ENCODE data around the gene PANX2.

The PANX2 gene

DNA sequence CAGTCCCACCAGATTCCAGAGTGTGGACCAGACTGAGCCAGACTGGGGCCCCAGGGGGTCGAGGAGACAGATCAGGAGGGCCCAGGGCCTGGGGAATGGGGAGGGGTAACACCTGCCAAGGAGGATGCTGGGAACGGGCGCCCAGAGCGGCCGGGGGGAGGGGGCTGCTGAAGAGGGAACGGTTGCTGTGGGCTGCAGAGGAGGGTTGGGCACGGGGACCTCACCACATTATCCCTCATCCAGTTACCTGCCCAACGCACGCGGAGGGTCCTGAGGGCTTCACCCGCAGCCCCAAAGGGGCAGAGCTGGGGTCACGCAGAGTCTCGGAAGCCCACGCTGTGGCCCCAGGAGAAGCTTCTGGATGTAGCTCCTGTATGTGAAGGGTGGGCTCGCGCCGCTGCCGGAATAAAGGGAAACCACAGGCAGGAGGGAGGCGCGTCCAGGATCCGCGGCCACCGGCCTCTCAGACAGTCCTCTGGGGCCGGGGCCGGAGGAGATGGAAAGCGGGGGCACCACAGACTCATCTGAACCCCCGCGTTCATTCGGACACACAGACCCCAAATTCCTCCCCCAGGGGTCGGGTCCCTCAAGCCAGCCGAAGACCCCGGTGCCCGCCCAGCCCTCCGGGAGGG lies 29.4 kb downstream of the PANX2 start:
- Histone ChIP-seq H3K27ac (no peak overlapping the region), H3K4me1 (ENCODE audit: low read depth, poor library complexity, severe bottlenecking) (no peaks in the 10 kb centered on the region), H4K20me1 (ENCODE audit: insufficient read depth) (no peaks in the 10 kb centered on the region), H3K9ac (peak overlapping the region; percentile 22; the same call in 1 of the 2 replicates), H2AFZ (ENCODE audit: low read depth) (peak overlapping the region; percentile 18; the same call in 1 of the 2 replicates), H3K27me3 (ENCODE audit: insufficient read depth, low read depth) (no peaks in the 10 kb centered on the region), H3K36me3 (ENCODE audit: insufficient read depth) (no peaks in the 10 kb centered on the region), H3K4me3 (IDR thresholded peaks at IDR 0.05; ENCODE audit: insufficient read depth, low read depth, low read length) (no peak overlapping the region), H3K4me2 (0 out of 2 replicates have a peak overlapping the region, but pooled peaks have one; percentile 36), H3K79me2 (ENCODE audit: insufficient read depth, low read depth) (peaks cover 6% of the 10 kb centered on the region; the same call in 1 of the 2 replicates)
- TF ChIP-seq, protein P1, sequence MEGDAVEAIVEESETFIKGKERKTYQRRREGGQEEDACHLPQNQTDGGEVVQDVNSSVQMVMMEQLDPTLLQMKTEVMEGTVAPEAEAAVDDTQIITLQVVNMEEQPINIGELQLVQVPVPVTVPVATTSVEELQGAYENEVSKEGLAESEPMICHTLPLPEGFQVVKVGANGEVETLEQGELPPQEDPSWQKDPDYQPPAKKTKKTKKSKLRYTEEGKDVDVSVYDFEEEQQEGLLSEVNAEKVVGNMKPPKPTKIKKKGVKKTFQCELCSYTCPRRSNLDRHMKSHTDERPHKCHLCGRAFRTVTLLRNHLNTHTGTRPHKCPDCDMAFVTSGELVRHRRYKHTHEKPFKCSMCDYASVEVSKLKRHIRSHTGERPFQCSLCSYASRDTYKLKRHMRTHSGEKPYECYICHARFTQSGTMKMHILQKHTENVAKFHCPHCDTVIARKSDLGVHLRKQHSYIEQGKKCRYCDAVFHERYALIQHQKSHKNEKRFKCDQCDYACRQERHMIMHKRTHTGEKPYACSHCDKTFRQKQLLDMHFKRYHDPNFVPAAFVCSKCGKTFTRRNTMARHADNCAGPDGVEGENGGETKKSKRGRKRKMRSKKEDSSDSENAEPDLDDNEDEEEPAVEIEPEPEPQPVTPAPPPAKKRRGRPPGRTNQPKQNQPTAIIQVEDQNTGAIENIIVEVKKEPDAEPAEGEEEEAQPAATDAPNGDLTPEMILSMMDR (conservative IDR thresholded peaks at IDR 0.05; ENCODE audit: low read depth, low read length): no peak

DNA sequence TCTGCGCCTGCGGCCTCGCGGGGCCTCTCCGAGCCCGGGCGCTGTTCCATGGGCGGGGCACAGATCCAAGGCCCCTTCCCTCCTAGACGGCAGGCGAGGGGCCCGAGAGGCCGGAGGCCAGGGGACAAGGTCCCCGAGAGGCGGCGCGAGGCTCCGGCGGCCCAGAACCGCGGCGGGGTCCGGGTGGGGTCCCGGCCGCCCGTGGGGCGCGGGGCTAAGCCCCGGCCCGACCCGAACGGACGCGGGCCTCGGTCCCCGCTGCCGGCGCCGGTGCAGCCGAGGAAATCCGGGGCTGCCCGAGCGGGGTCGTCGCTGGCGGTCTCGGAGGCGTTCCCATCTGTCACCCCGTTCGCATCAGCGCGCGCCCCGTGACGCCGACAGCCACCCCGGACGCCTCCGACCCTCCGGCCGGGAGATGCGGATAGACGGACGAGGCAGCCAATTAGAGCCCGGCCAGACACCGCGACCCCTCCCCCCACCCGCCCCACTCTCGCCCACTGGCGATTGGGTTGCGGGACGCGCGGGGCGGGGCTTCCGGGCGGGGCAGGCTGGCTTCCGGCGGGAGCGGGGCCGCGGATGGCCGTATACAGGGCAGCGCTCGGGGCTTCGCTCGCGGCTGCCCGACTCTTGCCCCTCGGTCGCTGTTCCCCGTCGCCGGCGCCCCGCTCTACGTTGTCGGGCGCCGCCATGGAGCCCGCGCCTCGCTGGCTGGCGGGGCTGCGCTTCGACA lies 30.1 kb downstream of the PANX2 start, which contains the start of gene SELENOO:
SELENOO (plus strand) TSS at position 551 of the 730 bp plus-strand sequence; CDS start at position 577, 26 bp downstream.
- Histone ChIP-seq H3K27ac (no peak within 1 kb of the TSS), H4K20me1 (ENCODE audit: insufficient read depth) (no peaks in the 10 kb centered on the region), H3K4me3 (IDR thresholded peaks at IDR 0.05; ENCODE audit: insufficient read depth, low read depth, low read length) (no peak within 1 kb of the TSS), H3K36me3 (ENCODE audit: insufficient read depth) (no peaks in the 10 kb centered on the region), H2AFZ (ENCODE audit: low read depth) (peak within 1 kb of the TSS; percentile 18; the same call in 1 of the 2 replicates), H3K4me2 (peak within 1 kb of the TSS; percentile 36; the same call in 1 of the 2 replicates), H3K9ac (peak within 1 kb of the TSS; percentile 30; the same call in 1 of the 2 replicates), H3K4me1 (ENCODE audit: low read depth, poor library complexity, severe bottlenecking) (no peaks in the 10 kb centered on the region), H3K27me3 (ENCODE audit: insufficient read depth, low read depth) (no peaks in the 10 kb centered on the region), H3K79me2 (ENCODE audit: insufficient read depth, low read depth) (peaks cover 6% of the 10 kb centered on the region; the same call in 1 of the 2 replicates)
- TF ChIP-seq, protein P1 (conservative IDR thresholded peaks at IDR 0.05; ENCODE audit: low read depth, low read length): no peak

DNA sequence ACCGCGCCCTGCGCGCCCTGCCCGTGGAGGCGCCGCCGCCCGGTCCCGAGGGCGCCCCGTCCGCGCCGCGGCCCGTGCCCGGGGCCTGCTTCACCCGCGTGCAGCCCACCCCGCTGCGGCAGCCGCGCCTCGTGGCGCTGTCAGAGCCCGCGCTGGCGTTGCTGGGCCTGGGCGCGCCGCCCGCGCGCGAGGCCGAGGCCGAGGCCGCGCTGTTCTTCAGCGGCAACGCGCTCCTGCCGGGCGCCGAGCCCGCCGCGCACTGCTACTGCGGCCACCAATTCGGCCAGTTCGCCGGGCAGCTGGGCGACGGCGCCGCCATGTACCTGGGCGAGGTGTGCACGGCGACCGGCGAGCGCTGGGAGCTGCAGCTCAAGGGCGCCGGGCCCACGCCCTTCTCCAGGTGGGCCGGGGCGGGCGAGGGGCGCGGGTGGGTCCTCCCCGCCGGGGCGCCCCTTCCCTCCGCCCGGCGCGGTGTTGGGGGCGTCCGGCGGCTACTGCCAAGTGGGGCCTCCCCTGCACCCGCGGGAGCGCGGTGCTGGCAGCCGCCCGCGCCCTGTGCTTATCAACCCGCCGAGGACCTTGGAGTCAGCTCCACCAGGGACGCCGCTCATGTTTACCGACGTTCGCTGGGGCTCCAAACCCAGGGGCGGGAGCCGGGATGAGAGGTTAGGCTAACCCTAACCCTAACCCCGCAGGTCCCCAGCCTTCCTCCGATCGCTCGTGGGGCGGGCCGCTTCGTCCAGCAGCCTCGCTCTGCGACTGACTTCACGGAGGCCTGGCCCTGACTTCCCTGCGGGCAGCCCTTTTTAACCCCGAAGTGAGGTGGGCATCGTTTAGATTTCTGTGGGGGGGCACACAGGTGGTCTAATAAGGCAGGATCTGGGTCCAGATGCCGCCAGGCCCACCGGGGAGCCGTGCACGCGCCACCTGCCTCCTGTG lies 30.9 kb downstream of the PANX2 start:
- Histone ChIP-seq H3K4me3 (IDR thresholded peaks at IDR 0.05; ENCODE audit: insufficient read depth, low read depth, low read length) (no peak overlapping the region), H3K9ac (peak overlapping the region; percentile 30; the same call in 1 of the 2 replicates), H3K4me2 (peak overlapping the region; percentile 36; the same call in 1 of the 2 replicates), H3K79me2 (ENCODE audit: insufficient read depth, low read depth) (peaks cover 6% of the 10 kb centered on the region; the same call in 1 of the 2 replicates), H3K36me3 (ENCODE audit: insufficient read depth) (no peaks in the 10 kb centered on the region), H3K27ac (no peak overlapping the region), H2AFZ (ENCODE audit: low read depth) (no peak overlapping the region), H4K20me1 (ENCODE audit: insufficient read depth) (no peaks in the 10 kb centered on the region), H3K27me3 (ENCODE audit: insufficient read depth, low read depth) (no peaks in the 10 kb centered on the region), H3K4me1 (ENCODE audit: low read depth, poor library complexity, severe bottlenecking) (no peaks in the 10 kb centered on the region)
- TF ChIP-seq, protein P1 (conservative IDR thresholded peaks at IDR 0.05; ENCODE audit: low read depth, low read length): no peak

DNA sequence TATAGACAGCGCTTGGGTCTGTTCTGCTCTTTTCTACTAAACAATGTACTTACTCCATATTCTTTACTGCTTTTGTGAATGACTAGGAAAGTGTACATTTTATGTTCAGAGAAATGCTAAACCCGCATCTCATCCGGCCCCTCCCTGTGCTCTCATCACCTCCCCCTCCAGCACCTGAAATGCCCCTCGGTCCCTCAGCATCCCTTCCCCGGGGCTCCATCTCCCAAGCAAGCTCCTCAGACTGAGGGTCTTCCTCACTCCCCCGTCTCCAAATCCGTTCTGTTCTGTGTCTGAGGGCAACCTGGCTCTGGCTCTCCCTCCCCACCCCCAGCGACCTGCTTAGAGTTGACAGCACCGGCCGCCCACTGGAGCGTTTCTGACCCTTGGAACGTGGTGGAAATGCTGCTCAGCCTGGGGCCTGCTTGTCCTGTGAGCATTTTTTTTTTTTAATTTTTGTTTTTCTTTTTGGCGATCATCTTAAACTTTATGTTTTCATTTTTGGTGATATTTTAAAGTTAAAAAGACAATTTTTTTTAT lies 31.7 kb downstream of the PANX2 start:
- TF ChIP-seq, protein P1 (conservative IDR thresholded peaks at IDR 0.05; ENCODE audit: low read depth, low read length): no peak
- Histone ChIP-seq H2AFZ (ENCODE audit: low read depth) (no peak overlapping the region), H3K79me2 (ENCODE audit: insufficient read depth, low read depth) (peaks cover 6% of the 10 kb centered on the region; the same call in 1 of the 2 replicates), H3K36me3 (ENCODE audit: insufficient read depth) (no peaks in the 10 kb centered on the region), H3K9ac (no peak overlapping the region), H4K20me1 (ENCODE audit: insufficient read depth) (no peaks in the 10 kb centered on the region), H3K4me1 (ENCODE audit: low read depth, poor library complexity, severe bottlenecking) (no peaks in the 10 kb centered on the region), H3K27me3 (ENCODE audit: insufficient read depth, low read depth) (no peaks in the 10 kb centered on the region), H3K4me2 (peak overlapping the region; percentile 36; the same call in 1 of the 2 replicates), H3K27ac (no peak overlapping the region), H3K4me3 (IDR thresholded peaks at IDR 0.05; ENCODE audit: insufficient read depth, low read depth, low read length) (no peak overlapping the region)

Data from KMS-11 (cell line).